Neural cell (in vitro differentiated cells): ENCODE measurements around the gene CNGA3. TPM values are rescaled to one million over a fixed set of nuclear protein-coding genes. Genes with fewer than 3 reads are reported as not detected.

ENCODE experiments used
- H2AFZ ChIP-seq: fragments of 200-600, 300-800 bp; sonication (generic), shearing (Covaris generic); 2 replicates; pipeline ENCODE4 v1.6.0; 2014; ENCODE audit warnings: low read depth, mild to moderate bottlenecking, antibody characterized with exemption, low read length, moderate library complexity
- H3F3A ChIP-seq: fragments of 200-600 bp; shearing (Covaris generic); 2 replicates; pipeline ENCODE4 v1.6.1; 2016; ENCODE audit warnings: mild to moderate bottlenecking, moderate library complexity, mixed read lengths, antibody characterized with exemption, low read length; ENCODE audit not compliant: insufficient read depth, poor library complexity, severe bottlenecking
- H3K27ac ChIP-seq: fragments of 200-600, 300-800 bp; sonication (generic), shearing (Covaris generic); 2 replicates; pipeline ENCODE4 v1.5.1; 2014; ENCODE audit warnings: mild to moderate bottlenecking, low read length, moderate library complexity
- H3K27me3 ChIP-seq: fragments of 300-800, 200-600 bp; sonication (generic), shearing (Covaris generic); 2 replicates; pipeline ENCODE4 v1.6.0; 2014; ENCODE audit warnings: mild to moderate bottlenecking, low read depth, low read length, moderate library complexity; ENCODE audit not compliant: insufficient read depth
- H3K36me3 ChIP-seq: fragments of 300-800, 200-600 bp; sonication (generic), shearing (Covaris generic); 2 replicates; pipeline ENCODE4 v1.5.1; 2014; ENCODE audit warnings: mild to moderate bottlenecking, antibody characterized with exemption, low read length, moderate library complexity; ENCODE audit not compliant: insufficient read depth
- H3K4me2 ChIP-seq: fragments of 300-800, 200-600 bp; sonication (generic), shearing (Covaris generic); 2 replicates; pipeline ENCODE4 v1.6.0; 2014; ENCODE audit warnings: mild to moderate bottlenecking, low read length
- H3K4me3 ChIP-seq: fragments of 300-800, 200-600 bp; sonication (generic), shearing (Covaris generic); 2 replicates; pipeline ENCODE4 v1.5.1; 2014; ENCODE audit warnings: mild to moderate bottlenecking, low read length, moderate library complexity
- H3K79me2 ChIP-seq: fragments of 200-600 bp; shearing (Covaris generic); replicated peaks from 2 replicates; pipeline ENCODE4 v1.6.0; 2014; ENCODE audit warnings: mild to moderate bottlenecking, low read length, moderate library complexity; ENCODE audit not compliant: insufficient read depth
- H3K9ac ChIP-seq: fragments of 300-800, 200-600 bp; sonication (generic), shearing (Covaris generic); 2 replicates; pipeline ENCODE4 v1.6.1; 2016; ENCODE audit warnings: mild to moderate bottlenecking, low read length, mixed read lengths
- H3K9me2 ChIP-seq: fragments of 200-600 bp; shearing (Covaris generic); 2 replicates; pipeline ENCODE4 v1.6.1; 2016; ENCODE audit warnings: mild to moderate bottlenecking, low read length, mixed read lengths; ENCODE audit not compliant: insufficient read depth
- H3K9me3 ChIP-seq: fragments of 200-600, 300-800 bp; sonication (generic), shearing (Covaris generic); 2 replicates; pipeline ENCODE4 v1.6.1; 2016; ENCODE audit warnings: mild to moderate bottlenecking, mixed run types, low read length, moderate library complexity, mixed read lengths
- H4K20me1 ChIP-seq: fragments of 200-600 bp; shearing (Covaris generic); 2 replicates; pipeline ENCODE4 v1.6.1; 2016; ENCODE audit warnings: mild to moderate bottlenecking, mixed run types; ENCODE audit not compliant: insufficient read depth
- EP300 ChIP-seq: fragments of 450-650 bp; conservative IDR thresholded peaks from 2 replicates; pipeline ENCODE4 v1.6.1; 2014; ENCODE audit warnings: antibody characterized with exemption, mild to moderate bottlenecking, moderate library complexity; ENCODE audit not compliant: poor library complexity, severe bottlenecking
- EZH2 ChIP-seq: fragments of 200-600, 300-800 bp; shearing (Covaris generic), sonication (generic); IDR thresholded peaks from 2 replicates; pipeline ENCODE4 v1.6.1; 2014; ENCODE audit warnings: antibody characterized with exemption, low read length, borderline replicate concordance, mild to moderate bottlenecking; ENCODE audit not compliant: insufficient read depth, poor library complexity, severe bottlenecking
- MXI1 ChIP-seq: fragments of 450-650 bp; conservative IDR thresholded peaks from 2 replicates; pipeline ENCODE4 v1.6.1; 2014; ENCODE audit warnings: antibody characterized with exemption, mild to moderate bottlenecking; ENCODE audit not compliant: poor library complexity, severe bottlenecking
- POLR2AphosphoS5 ChIP-seq: IDR thresholded peaks from 2 replicates; pipeline ENCODE4 v1.6.1; 2012
- RAD21 ChIP-seq: fragments of 450-650 bp; conservative IDR thresholded peaks from 2 replicates; pipeline ENCODE4 v1.6.1; 2014; ENCODE audit warnings: antibody characterized with exemption, mild to moderate bottlenecking, moderate library complexity
- REST ChIP-seq: IDR thresholded peaks from 2 replicates; pipeline ENCODE4 v1.6.1; 2012; ENCODE audit warnings: borderline replicate concordance
- SMC3 ChIP-seq: fragments of 450-650 bp; conservative IDR thresholded peaks from 2 replicates; pipeline ENCODE4 v1.6.1; 2014; ENCODE audit warnings: antibody characterized with exemption, mild to moderate bottlenecking, moderate library complexity; ENCODE audit not compliant: poor library complexity
- TAF1 ChIP-seq: IDR thresholded peaks from 2 replicates; pipeline ENCODE4 v1.6.1; 2012; ENCODE audit warnings: low read depth
- polyA plus RNA-seq: library from polyadenylated mRNA; depleted of rRNA; stranded (reverse); fragments of >200 nt; gene quantifications from 2 replicates; pipeline ENCODE4 v1.2.3, GENCODE V29; 2014
- TF ChIP-seq, protein P1 (sequence below): fragments of 450-650 bp; IDR thresholded peaks from 2 replicates; pipeline ENCODE4 v1.5.1; 2014; ENCODE audit warnings: antibody characterized with exemption, mild to moderate bottlenecking, moderate library complexity; ENCODE audit not compliant: poor library complexity, severe bottlenecking

CNGA3 gene
- polyA plus RNA-seq, 1 donor from 2014 or later, result 0.64 TPM

GRCh38 chr2:98378196-98378595 is 31.9 kb downstream of the CNGA3 start:
- TF ChIP-seq EP300 (no peak), EZH2 (no peak)
- TF ChIP-seq, protein P1, sequence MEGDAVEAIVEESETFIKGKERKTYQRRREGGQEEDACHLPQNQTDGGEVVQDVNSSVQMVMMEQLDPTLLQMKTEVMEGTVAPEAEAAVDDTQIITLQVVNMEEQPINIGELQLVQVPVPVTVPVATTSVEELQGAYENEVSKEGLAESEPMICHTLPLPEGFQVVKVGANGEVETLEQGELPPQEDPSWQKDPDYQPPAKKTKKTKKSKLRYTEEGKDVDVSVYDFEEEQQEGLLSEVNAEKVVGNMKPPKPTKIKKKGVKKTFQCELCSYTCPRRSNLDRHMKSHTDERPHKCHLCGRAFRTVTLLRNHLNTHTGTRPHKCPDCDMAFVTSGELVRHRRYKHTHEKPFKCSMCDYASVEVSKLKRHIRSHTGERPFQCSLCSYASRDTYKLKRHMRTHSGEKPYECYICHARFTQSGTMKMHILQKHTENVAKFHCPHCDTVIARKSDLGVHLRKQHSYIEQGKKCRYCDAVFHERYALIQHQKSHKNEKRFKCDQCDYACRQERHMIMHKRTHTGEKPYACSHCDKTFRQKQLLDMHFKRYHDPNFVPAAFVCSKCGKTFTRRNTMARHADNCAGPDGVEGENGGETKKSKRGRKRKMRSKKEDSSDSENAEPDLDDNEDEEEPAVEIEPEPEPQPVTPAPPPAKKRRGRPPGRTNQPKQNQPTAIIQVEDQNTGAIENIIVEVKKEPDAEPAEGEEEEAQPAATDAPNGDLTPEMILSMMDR, result no peak
- Histone ChIP-seq H3F3A (no peaks in the 10 kb centered on the region), H3K27me3 (no peaks in the 10 kb centered on the region), H3K36me3 (no peaks in the 10 kb centered on the region), H3K79me2 (no peaks in the 10 kb centered on the region), H3K27ac (peak overlapping the region; percentile 60), H3K9me3 (no peaks in the 10 kb centered on the region), H4K20me1 (no peaks in the 10 kb centered on the region), H3K4me2 (no peak overlapping the region), H3K9ac (no peak overlapping the region), H2AFZ (no peak overlapping the region), H3K9me2 (no peaks in the 10 kb centered on the region), H3K4me3 (no peak overlapping the region)

DNA sequence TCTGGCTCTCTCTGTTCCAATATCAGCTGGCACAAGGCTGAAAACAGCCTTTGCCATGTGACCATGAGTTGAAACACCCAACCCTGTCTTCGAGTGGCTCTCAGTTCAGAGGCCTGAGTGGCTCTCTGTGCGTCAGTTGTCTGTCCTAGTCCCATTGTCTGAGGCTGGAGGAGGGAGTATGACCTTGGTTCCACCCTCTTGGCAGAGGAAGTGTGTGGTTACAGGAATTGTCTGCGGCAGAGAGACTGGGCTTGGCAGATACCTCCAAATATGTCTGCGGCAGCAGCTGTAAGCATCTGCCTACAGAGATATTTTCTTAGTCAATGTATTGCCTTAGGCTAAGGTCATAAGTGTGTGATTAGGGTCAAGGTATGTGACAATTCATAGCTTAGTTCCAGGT is 32.6 kb downstream of the CNGA3 start:
- H3K4me2 ChIP-seq, result no peak overlapping the region
- TF ChIP-seq EZH2 (no peak), MXI1 (no peak), TAF1 (no peak), POLR2AphosphoS5 (no peak), RAD21 (no peak), REST (no peak), EP300 (no peak), SMC3 (no peak)
- TF ChIP-seq, protein P1, result no peak
- H3K9me2 ChIP-seq, result no peaks in the 10 kb centered on the region
- H4K20me1 ChIP-seq, result no peaks in the 10 kb centered on the region
- no peak overlapping the region for H3K4me3 ChIP-seq
- no peaks in the 10 kb centered on the region for H3K9me3 ChIP-seq
- no peak overlapping the region for H3K9ac ChIP-seq
- H3F3A ChIP-seq, result no peaks in the 10 kb centered on the region
- H3K27me3 ChIP-seq, result no peaks in the 10 kb centered on the region
- no peak overlapping the region for H2AFZ ChIP-seq
- no peaks in the 10 kb centered on the region for H3K36me3 ChIP-seq
- no peaks in the 10 kb centered on the region for H3K79me2 ChIP-seq
- no peak overlapping the region for H3K27ac ChIP-seq
